Measurements from ENCODE around the gene ZFP92.

DNA sequence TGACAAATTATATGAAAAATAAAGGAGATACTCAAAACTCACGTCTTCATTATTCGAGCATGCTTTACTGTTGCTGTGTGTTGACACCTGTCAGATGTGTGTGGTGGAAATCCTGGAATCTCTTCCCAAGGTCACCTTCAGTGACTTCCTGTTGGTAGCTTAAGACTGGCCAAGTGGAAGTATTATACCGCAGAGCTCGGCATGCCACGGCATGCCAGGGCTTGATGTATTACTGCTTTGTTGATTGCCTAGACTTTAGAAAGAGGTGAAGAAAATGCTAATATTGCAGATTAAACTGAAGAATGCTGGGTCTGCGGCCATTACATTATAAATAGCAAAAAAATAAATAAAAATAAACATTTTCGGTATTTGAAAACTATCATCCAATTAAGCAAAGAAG is 30.0 kb downstream of the ZFP92 start:
- TF ChIP-seq, protein P1, sequence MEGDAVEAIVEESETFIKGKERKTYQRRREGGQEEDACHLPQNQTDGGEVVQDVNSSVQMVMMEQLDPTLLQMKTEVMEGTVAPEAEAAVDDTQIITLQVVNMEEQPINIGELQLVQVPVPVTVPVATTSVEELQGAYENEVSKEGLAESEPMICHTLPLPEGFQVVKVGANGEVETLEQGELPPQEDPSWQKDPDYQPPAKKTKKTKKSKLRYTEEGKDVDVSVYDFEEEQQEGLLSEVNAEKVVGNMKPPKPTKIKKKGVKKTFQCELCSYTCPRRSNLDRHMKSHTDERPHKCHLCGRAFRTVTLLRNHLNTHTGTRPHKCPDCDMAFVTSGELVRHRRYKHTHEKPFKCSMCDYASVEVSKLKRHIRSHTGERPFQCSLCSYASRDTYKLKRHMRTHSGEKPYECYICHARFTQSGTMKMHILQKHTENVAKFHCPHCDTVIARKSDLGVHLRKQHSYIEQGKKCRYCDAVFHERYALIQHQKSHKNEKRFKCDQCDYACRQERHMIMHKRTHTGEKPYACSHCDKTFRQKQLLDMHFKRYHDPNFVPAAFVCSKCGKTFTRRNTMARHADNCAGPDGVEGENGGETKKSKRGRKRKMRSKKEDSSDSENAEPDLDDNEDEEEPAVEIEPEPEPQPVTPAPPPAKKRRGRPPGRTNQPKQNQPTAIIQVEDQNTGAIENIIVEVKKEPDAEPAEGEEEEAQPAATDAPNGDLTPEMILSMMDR (IDR thresholded peaks at IDR 0.05): no peak
- no peak for TF ChIP-seq POLR2A (IDR thresholded peaks at IDR 0.05)

Data from lower leg skin (tissue), 3 donors.